HEK293T (cell line): ENCODE data around the gene CAMK2B.

Experiments used
- FOXK2 ChIP-seq: fragments of 450-650 bp; IDR thresholded peaks from 2 replicates; pipeline ENCODE4 v1.6.1; 2016; ENCODE audit warnings: mild to moderate bottlenecking
- NFRKB ChIP-seq: fragments of 450-650 bp; IDR thresholded peaks from 2 replicates; pipeline ENCODE4 v1.6.1; 2016; ENCODE audit warnings: mild to moderate bottlenecking, moderate library complexity
- SP1 ChIP-seq: fragments of 450-650 bp; IDR thresholded peaks from 2 replicates; pipeline ENCODE4 v1.6.1; 2017
- SUZ12 ChIP-seq: fragments of 450-650 bp; IDR thresholded peaks from 2 replicates; pipeline ENCODE4 v1.6.1; 2016; ENCODE audit warnings: mild to moderate bottlenecking

DNA sequence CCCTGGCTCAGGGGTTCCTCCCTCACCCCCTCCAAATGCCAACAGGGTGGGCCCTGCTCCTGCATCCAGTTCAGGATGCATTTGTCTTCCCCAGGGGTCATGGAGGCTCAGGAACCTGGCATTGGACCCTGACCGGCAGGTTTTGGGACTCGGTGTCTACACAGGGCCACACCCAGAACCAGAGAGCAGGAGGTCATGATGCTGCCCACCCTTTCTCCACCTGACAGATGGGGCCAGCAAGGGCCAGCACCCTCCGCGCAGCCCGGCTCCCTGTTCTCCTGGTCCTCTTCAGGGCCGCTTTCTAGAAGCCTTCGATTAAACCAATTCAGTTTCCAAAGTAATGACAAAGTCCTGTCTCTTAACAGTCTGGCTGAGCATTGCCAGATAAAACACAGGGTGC is 50.2 kb downstream of the CAMK2B start:
- no peak for TF ChIP-seq FOXK2
- no peak for TF ChIP-seq SP1
- no peak for TF ChIP-seq SUZ12
- TF ChIP-seq NFRKB, result no peak
